Measurements from ENCODE around the gene VKORC1L1. TPM values are rescaled to one million over a fixed set of nuclear protein-coding genes. Genes with fewer than 3 reads are reported as not detected.

Gene VKORC1L1
- total RNA-seq, 1 experiment from 2014 or later: 30.9 TPM

DNA sequence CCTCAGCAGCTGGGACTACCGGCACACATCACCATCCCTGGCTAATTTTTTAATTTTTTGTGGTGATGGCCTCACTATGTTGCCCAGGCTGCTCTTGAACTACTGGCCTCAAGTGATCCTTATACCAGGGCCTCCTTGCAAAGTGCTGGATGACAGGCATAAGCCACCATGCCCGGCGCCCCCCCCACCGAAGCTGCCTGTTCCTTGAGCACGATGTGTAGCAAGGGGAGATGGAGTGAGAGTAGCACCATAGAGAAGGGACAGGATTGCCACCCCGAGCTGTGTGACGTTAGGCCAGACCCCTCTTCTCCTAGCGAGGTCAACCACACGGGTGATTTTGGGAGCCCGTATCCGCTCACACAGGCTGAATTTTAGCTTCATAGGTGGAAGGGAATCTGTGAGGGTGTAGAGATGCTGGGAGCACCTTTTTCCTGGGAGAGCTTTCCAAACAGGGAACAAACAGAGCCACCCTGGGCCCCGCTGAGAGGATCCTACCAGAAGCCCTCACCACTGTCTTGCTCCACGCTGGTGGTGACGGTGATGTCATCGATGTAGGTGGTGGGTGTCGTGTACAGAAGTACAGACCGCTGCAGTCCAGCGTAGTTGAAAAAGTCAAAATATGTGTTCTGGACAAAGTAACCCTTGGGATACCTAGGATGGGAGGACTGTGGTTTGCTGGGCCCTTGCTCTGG lies 106.2 kb downstream of the VKORC1L1 start:
- ATAC-seq (no peak), DNase-seq (ENCODE audit: low read depth, low spot score) (no peak)
- TF ChIP-seq EZH2 (IDR thresholded peaks at IDR 0.05) (no peak), YY1 (IDR thresholded peaks at IDR 0.05; ENCODE audit: extremely low read depth, insufficient replicate concordance, low read depth, low read length) (no peak), SP1 (IDR thresholded peaks at IDR 0.05; ENCODE audit: low read depth) (no peak), CBX3 (IDR thresholded peaks at IDR 0.05; ENCODE audit: low read depth) (no peak), ZNF274 (IDR thresholded peaks at IDR 0.05; ENCODE audit: low read depth, low read length) (no peak), ZFX (IDR thresholded peaks at IDR 0.05) (no peak), EGR1 (IDR thresholded peaks at IDR 0.05; ENCODE audit: low read depth) (no peak), CEBPB (IDR thresholded peaks at IDR 0.05; ENCODE audit: low read depth) (no peak), JUND (IDR thresholded peaks at IDR 0.05) (no peak), ELF1 (IDR thresholded peaks at IDR 0.05; ENCODE audit: borderline replicate concordance, low read depth) (no peak)
- TF ChIP-seq, protein P1, sequence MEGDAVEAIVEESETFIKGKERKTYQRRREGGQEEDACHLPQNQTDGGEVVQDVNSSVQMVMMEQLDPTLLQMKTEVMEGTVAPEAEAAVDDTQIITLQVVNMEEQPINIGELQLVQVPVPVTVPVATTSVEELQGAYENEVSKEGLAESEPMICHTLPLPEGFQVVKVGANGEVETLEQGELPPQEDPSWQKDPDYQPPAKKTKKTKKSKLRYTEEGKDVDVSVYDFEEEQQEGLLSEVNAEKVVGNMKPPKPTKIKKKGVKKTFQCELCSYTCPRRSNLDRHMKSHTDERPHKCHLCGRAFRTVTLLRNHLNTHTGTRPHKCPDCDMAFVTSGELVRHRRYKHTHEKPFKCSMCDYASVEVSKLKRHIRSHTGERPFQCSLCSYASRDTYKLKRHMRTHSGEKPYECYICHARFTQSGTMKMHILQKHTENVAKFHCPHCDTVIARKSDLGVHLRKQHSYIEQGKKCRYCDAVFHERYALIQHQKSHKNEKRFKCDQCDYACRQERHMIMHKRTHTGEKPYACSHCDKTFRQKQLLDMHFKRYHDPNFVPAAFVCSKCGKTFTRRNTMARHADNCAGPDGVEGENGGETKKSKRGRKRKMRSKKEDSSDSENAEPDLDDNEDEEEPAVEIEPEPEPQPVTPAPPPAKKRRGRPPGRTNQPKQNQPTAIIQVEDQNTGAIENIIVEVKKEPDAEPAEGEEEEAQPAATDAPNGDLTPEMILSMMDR (IDR thresholded peaks at IDR 0.05 in 2 of 3, conservative IDR thresholded peaks at IDR 0.05 in 1 of 3; ENCODE audit: borderline replicate concordance in 1 of 3, insufficient read depth in 1 of 3, low read depth in 2 of 3, low read length in 2 of 3): no peak
- TF ChIP-seq, protein P2, sequence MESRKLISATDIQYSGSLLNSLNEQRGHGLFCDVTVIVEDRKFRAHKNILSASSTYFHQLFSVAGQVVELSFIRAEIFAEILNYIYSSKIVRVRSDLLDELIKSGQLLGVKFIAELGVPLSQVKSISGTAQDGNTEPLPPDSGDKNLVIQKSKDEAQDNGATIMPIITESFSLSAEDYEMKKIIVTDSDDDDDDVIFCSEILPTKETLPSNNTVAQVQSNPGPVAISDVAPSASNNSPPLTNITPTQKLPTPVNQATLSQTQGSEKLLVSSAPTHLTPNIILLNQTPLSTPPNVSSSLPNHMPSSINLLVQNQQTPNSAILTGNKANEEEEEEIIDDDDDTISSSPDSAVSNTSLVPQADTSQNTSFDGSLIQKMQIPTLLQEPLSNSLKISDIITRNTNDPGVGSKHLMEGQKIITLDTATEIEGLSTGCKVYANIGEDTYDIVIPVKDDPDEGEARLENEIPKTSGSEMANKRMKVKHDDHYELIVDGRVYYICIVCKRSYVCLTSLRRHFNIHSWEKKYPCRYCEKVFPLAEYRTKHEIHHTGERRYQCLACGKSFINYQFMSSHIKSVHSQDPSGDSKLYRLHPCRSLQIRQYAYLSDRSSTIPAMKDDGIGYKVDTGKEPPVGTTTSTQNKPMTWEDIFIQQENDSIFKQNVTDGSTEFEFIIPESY (IDR thresholded peaks at IDR 0.05; ENCODE audit: extremely low read depth, insufficient replicate concordance, low read length): no peak
- TF ChIP-seq, protein P3, sequence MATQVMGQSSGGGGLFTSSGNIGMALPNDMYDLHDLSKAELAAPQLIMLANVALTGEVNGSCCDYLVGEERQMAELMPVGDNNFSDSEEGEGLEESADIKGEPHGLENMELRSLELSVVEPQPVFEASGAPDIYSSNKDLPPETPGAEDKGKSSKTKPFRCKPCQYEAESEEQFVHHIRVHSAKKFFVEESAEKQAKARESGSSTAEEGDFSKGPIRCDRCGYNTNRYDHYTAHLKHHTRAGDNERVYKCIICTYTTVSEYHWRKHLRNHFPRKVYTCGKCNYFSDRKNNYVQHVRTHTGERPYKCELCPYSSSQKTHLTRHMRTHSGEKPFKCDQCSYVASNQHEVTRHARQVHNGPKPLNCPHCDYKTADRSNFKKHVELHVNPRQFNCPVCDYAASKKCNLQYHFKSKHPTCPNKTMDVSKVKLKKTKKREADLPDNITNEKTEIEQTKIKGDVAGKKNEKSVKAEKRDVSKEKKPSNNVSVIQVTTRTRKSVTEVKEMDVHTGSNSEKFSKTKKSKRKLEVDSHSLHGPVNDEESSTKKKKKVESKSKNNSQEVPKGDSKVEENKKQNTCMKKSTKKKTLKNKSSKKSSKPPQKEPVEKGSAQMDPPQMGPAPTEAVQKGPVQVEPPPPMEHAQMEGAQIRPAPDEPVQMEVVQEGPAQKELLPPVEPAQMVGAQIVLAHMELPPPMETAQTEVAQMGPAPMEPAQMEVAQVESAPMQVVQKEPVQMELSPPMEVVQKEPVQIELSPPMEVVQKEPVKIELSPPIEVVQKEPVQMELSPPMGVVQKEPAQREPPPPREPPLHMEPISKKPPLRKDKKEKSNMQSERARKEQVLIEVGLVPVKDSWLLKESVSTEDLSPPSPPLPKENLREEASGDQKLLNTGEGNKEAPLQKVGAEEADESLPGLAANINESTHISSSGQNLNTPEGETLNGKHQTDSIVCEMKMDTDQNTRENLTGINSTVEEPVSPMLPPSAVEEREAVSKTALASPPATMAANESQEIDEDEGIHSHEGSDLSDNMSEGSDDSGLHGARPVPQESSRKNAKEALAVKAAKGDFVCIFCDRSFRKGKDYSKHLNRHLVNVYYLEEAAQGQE (IDR thresholded peaks at IDR 0.05; ENCODE audit: low read depth): no peak
- BruUV-seq (replicated peaks): TSS peak; percentile 23
- intact Hi-C loops (cut with micrococcal nuclease): no loop called here
- CTCF ChIA-PET: no interaction called here
- Histone ChIP-seq H3K4me3 (replicated peaks in 1 of 2; ENCODE audit: low read depth in 1 of 2, low read length in 2 of 2) (no peak overlapping the region), H3K9me2 (ENCODE audit: insufficient read depth) (no peaks in the 10 kb centered on the region), H3K27ac (ENCODE audit: low read depth, low read length) (no peak overlapping the region), H3K27me3 (ENCODE audit: insufficient read depth, low read length) (no peaks in the 10 kb centered on the region), H4K20me1 (ENCODE audit: insufficient read depth) (no peaks in the 10 kb centered on the region), H3K4me2 (ENCODE audit: low read length) (no peak overlapping the region), H3K36me3 (ENCODE audit: control insufficient read depth in 1 of 2, insufficient read depth in 2 of 2, low read length in 2 of 2) (peaks cover 9 to 21% of the 10 kb centered on the region in 2 experiments; a peak in 3 of 4 replicates), H3K9ac (ENCODE audit: low read length) (no peak overlapping the region), H3K9me3 (ENCODE audit: control insufficient read depth in 1 of 2, insufficient read depth in 1 of 2, low read depth in 1 of 2, low read length in 2 of 2) (no peaks in the 10 kb centered on the region), H2AFZ (ENCODE audit: low read depth, low read length, poor library complexity, severe bottlenecking) (no peak overlapping the region), H3K4me1 (ENCODE audit: control insufficient read depth in 1 of 2, insufficient read depth in 2 of 2, low read length in 2 of 2) (peaks cover 13 to 23% of the 10 kb centered on the region in 2 experiments), H3K79me2 (ENCODE audit: insufficient read depth, low read length) (peaks cover 37% of the 10 kb centered on the region)
- RAD21 ChIA-PET (ENCODE audit: low non-redundant PET in 1 of 2, low total read pairs in 2 of 2, uncharacterized antibody in 2 of 2, unreplicated experiment in 2 of 2): no interaction called here
- POLR2A ChIA-PET: no interaction called here

All from HCT116 (cell line).